HG03097 (cell line): Measurements from ENCODE around the gene SSBP4.

ENCODE experiments used
- ATAC-seq: cut with Tn5 transposase; IDR thresholded peaks from one replicate; pipeline ENCODE4 v1.9.1; 2021; ENCODE audit not compliant: unreplicated experiment, low FRiP score

SSBP4 gene

DNA sequence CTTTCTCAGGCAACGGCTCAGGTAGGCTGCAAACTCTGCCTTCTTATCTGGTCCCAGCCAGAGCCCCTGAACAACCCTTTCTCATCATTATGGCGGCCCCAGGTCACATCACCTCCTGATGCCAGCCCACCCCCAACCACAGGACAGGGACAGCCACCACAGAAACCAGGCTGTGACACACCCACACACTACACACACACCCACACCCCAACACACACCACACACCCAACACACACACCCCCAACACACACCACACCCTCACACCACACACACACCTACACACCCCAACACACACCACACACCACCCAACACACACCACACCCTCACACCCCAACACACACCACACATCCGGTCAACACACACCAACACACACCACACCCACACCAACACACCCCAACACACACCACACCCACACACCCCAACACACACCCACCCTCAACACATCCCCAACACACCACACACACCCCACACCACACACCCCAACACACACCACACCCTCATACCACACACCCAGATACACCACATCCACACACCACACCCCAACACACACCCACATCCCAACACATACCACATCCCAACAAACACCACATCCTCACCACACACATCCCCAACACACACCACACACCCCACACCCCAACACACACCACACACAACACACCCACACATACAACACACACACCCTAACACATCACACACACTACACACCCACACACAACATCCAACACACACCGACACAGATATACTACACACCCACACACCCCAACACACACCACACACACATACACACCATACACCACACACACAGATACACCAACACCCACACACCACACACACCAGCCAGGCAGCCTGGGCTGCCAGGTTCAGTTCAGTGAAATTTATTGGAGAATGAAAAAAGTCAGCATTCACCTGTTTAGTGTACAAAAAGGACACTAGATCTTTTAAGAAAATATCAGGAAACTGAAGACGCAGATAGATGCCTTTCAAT lies 22.9 kb downstream of the SSBP4 start:
- no peak for ATAC-seq

DNA sequence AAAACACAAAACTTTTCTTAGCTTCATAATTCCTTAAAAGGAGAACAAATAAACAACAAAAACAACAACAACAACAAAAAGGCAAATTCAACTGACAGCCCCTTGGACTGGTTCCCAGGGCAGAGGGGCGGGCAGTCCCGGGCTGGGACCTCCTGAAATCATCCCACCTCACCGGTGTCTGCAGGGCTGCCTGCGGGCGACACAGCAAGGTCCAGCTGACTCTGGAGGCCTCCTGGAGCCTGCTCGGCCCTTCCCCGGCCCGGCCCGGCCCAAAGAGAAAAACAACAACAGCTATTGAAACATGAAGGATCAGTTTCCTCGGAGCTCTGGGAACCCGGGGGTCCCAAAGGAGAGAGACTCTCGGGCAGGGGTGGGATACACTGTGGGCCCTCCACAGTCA lies 23.7 kb downstream of the SSBP4 start:
- ATAC-seq = no peak

DNA sequence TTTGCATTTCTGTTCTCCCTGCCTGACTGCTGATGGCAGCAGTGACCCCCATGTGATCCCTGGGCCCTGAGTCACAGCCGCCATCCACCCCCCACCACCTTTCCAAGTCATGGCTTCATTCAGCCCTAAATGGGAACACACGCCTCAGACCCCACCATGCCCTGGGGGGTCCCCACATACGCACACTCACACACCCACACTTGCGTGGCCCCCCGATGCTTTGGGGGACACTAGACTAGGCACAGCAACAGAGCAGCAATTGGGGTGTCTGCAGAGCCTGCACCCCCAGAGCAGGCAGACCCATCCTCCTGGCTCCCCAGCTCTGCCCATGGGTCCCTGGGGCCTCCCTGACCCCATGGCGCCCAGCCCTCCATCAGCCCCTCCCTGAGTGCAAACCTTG lies 24.2 kb downstream of the SSBP4 start:
- ATAC-seq = no peak

DNA sequence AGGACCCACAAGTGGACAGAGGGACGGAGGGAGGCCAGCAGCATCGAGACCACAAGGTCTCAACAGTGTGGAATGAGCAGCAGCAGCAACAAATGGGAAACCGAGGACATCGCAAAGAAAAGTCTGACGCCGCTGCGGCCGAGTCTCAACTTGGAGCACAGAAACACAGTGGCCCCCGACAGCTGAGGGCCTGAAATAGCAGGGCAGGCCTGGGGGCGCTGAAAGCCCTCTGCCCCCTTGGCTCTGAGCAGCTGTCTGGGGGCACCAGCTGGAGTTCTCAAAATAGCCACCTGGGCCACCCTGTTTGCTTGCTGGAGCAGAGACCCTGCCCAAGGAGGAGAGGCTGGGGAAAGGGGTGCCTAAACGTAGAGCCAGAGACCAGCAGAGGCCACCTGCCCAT lies 24.6 kb downstream of the SSBP4 start:
- ATAC-seq = no peak

DNA sequence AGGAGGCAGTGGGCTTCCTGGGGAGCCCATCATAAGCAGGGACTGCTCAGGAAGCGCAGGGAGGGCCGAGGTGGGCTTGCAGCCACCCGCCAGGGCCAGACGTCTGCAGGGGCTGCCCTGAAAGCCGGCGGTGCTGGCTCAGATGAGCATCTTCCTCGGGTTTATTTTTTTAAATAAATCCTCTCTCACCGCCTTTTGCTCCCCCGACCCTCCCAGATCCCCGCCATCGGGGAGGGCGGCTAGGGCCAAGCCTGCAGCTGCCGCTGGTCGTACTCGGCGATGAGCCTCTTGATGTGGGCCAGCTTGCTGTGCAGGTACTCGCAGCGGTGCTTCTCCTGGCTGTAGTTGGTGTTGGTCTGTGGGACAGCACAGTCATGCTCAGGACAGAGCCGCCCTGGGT lies 25.3 kb downstream of the SSBP4 start:
- ATAC-seq = no peak

DNA sequence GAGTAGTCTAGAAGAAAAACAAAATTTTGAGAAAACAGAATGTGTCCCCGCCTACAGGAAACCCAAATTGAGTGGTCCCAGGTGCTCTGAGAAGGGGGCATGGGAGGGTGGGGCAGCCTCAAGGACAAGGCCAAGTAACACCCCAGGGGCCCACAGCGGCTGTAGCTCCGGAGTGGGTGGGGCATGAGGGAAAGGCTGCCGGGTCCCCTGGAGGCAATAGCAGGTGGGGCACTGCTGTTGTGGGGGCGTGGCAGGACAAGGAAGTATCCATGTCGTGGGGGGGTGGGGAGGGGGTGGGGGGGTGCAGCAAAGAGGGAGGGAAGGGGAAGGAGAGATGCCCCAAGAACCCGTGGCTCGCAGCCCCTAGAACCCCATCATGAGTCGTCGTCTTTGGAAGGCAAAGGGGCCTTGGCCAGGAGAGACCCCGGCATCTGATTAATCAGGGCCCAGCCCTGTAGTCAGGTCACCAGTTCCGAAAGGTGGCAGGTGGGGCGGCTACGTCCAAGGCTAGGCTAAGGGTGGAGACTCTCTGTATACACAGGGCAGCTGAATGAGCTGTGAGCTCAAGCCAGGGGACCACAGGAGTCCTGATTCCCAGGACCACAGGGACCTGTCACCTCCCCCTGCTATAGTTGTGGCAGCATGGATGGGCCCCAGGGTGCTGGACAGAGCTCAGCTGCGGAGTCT lies 26.2 kb downstream of the SSBP4 start:
- no peak for ATAC-seq

DNA sequence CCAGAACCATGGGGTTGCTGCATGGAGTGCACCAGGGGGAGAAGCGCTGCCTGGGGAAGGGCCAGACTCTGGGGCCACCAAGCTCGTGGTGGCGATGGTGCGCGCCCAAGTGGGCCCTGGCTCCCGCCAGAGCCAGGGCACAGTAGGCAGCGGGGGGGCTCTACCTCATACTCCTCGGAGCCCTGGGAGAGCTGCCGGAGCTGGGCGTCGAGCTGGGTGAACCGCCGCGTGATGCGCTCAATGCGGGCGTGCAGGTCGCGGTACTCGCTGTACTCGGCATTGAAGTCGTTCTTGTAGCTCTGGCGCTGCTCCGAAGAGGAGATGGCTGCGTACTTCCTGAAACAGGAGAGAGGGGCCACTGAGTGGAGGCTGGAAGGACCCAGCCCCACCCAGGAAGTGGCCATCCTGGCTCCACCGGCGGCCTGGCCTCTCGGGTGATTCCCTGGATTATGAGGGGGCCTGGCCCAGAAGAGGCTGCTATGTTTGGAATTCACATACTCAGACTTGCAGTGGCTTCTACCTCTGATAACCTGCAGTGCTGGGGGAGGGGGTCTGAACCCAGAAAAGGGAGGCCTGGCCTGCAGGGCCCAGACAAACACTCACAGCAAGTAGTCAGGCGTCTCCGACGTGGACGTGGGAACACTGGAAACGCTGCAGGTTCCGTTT lies 27.1 kb downstream of the SSBP4 start:
- ATAC-seq = no peak

DNA sequence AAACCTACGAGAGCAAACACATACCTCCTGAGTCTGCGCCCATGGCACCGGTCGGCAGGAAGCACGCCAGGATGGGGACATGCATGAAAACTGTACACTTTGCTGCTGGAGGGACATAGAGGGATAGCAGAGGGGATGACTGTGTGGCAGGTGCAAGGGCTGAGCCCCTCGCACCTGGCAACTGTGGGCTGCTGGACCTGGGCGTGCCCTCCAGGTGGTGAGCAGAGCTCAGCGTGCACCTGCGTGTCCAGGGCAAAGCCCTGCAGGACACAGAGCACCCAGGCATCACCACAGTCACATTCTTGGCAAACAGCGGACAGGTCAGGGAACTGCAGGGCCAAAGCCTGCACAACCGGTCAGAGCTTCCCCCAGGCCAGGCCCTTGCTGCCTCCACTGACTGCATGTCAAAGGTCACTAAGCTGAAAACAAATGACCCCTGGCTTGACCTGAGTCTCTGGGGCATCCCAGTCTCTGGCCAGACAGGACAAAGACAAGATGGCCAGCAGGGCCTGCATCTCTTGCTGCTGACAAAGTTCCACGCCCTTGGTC lies 27.7 kb downstream of the SSBP4 start:
- ATAC-seq = no peak

DNA sequence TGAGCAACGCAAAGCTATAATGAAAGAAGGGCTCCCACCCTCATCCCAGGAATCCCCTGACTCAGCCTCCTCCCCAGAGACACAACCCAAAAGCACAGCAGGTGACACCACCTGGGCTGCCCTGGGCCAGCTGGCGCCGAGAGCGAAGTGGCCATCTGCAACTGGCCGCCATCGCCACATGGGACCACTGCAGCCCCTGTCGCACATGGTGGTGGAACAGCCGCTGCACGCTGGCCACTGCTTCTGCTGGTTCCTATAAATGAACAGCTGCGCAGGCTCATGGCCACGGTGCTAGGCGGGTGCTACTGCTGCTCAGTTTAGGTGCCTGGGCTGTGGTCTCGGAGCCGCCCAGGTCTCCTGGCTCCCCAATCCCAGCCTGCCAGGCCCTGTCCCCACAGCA lies 30.4 kb downstream of the SSBP4 start:
- ATAC-seq = no peak

DNA sequence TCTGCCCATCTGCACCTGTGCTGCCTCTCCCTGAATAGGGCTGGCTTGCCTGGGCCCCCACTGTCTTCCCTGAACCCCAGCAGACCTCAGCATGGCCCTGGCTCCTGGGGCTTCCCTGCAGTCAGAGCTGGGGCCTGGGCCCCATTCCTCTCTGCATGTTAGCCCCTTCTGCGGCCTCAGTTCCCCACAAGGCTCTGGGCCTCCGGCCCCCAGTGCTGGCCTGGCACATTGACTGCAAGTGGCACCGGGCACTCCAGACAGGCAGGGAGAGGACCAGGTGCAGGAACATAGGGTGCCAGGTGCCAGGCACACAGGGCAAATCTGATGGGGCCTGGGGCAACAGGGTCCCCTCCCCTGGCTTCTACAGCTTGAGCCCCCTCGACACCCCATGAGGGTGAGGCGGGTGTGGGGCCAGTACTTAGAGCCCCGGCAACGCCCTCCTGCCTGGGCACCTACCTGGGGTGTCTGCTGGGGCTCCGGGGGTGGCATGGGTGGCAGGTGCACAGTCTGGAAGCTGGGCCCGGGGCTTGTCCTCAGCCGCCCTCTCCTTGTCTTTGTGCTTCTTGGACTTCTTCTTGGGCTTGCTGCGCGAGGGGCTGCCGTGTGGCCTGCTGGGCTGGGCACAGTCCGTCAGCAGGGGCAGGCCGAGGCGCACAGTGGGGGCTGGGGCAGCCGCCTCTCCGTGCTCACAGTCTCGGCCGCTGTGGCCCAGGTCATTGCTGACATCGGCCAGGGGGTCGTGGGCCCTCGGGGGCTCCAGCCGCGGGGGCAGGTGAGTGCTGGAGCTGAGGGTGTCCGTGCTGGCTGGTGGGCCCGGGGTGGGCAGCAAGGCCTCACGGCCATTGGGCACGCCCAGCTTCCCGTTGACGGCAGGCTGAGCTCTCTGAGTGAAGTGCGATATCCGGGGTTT lies 31.1 kb downstream of the SSBP4 start:
- ATAC-seq = no peak

DNA sequence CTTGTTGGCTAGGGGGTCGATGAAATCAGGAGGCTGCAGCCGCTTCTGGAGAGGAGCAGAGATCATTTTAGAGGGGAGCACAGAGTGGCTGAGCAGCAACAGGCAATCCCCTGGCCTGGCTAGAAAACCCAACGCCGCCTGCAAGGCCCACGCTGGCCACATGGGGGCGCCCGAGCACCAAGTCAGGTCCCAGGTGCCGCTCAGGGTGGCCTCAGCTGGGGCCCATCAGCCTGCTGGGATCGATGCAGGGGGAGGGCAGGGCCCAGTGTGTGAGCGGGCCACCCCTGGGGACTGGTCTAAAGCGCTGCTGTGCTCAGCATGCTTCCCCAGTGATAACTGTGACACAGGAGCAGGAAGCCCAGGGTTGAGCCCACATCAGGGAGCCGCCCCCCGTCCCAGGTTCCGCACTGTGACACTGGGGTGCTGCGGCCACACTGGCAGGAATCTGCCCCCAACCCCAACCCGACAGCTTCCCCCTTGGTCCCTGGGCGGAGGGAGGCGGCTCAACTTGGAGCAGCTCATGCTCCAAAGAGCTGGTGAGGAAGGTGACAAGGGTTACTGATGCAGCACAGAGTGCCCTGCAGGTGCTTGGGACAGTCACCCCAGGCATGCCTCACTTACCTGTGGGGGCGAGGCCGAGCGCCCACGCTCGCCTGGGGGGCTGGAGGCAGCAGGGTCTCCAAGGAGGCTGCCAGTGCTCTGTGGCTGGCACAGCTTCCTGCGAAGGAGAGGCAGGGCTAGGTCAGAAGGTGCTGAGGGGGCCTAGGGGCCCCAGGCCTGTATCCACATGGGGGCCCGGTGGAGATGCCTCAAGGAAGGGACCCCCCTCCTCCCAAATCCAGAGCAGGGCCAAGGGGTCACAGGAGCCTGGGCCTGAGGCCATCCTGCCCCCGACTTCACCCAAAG lies 32.0 kb downstream of the SSBP4 start:
- no peak for ATAC-seq

DNA sequence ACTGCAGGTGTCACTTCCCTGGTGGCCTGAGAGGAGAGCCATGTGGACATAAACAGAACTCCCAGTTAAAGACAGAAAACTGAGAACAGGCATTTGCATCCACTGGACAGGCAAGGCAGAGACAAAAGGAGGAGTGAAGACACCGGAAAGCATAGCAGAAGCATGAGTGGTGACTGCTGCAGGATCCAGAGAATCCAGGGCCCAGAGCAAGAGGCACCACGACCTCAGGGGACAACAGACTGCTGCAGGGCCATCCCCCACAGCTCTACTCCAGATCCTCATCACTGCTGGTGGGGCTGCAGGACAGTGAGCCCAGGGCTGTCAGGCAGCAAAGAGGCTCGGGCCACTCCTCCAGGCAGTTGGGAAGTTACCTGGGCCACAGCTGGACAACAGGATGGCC lies 33.2 kb downstream of the SSBP4 start:
- no peak for ATAC-seq

DNA sequence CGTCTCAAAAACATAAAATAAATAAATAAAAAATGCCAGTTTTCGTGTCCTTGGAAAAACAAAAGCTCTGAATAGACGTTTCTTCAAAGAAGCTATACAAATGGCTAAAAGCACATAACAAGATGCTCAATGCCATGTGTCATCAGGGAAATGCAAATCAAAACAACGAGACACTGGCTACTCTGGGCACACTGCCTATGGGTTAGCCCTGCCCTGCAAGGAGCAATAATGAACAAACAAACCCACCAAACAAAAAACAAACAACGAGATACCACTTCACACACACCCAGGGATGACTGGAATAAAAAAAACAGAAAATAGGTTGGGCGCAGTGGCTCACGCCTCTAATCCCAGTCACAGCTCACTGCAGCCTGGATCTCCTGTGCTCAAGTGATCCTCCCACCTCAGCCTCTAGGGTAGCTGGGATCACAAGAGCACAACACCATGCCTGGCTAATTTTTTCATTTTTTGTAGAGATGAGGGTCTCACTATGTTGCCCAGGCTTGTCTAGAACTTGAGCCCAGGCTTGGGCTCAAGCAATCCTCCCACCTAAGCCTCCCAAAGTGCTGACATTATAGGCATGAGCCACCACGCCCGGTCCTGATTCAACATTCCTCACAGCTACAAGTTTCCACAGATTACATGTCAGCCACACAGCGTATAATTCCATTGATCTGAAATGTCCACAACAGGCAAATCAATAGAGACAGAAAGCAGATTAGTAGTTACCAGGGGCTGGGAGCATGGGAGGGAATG lies 34.2 kb downstream of the SSBP4 start:
- ATAC-seq = no peak

DNA sequence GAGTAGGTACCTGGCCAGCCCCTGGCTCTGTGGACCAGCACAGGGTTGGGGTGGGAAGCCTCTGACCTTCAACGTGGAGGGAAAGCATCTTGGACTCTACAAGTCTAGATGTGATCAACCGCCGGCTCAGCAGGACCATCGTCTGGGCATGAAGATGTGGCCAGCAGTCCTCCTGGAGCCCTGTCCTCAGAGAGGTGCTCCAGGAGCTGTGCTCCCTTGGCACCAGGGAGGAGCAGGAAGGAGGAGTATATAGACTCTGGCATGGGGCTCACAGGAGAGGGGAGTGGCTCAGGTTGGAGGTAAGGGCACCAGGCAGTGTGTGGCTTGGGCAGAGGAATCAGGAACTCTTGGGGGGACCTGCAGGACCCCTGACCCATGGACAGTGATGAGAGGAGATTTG lies 37.1 kb downstream of the SSBP4 start:
- no peak for ATAC-seq

DNA sequence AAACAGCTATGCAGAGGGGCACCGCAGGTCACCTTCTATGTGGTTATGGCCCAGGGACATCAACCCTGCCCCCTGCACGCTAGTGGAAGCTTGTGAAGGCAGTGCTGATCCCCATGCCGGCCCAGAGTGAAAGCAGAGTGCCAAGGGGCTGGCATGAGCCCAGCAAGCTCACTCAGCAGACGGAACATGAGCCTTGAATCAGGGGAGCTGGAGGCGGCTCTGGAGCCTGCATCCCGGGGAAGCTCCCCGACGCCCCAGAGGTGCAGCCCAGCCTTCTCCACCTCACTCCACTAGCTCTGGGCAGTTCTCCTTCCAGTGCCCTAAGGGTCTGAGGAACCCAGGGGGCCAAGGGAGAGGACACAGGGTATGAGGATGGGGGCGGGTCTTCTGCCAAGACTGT lies 37.8 kb downstream of the SSBP4 start:
- no peak for ATAC-seq

DNA sequence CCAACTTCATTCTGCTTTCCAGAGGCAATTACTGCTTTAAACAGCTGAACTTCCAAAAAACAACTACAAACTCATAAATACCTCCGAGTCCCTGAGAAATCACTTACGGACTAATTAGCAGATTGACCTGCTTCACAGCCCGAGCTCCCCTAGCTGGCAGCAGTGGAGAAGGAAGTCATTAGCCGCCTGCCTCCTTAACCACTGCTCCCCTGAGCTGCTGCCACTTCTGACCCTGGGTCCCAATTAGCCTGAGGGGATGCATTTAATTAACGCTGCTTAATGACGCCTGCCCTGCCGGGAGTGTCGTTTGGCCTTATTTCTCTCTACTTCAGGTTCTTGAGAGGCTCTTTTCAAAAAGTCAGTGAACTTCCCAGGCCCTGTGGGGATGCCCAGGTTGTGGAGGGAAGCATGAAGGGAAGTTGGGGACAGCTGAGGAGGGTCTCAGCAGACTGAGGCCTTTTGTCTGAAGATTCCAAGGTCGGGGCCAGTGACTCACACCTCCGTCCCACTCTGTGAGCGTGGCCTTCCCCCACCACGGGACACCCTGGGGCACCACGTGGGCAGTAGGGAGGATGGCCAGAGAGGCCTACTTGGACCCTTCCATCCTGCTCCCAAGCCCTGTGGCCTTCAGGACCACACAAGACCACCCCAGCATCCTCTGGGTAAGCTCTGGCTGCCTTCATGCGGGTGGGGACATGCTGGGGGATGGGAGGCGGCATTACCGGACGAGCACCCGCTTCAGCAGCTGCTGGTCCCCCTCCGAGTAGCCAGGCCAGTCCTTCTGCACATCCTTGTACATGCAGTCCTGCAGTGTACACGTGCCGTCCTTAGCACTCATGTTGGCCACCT lies 38.5 kb downstream of the SSBP4 start:
- ATAC-seq = no peak

DNA sequence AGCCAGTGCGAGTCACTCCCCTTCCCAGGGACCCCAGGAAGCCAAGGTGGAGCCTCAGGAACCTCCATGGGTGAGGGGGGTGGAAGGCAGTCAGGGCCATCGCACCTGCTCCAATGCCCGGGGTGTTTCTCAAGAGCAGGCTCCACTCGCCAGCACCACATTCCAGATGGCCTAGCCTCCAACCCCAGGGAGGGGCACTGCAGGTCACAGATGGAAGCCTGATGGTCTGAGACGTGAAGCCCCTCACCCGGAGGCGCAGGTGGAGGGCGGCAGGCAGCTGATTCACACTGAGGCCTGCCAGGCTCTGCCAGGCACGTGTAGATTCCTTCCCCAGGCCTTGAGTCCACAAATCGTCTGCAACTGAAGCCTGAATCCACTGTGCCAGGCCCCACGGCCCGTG lies 41.7 kb downstream of the SSBP4 start:
- ATAC-seq = no peak

DNA sequence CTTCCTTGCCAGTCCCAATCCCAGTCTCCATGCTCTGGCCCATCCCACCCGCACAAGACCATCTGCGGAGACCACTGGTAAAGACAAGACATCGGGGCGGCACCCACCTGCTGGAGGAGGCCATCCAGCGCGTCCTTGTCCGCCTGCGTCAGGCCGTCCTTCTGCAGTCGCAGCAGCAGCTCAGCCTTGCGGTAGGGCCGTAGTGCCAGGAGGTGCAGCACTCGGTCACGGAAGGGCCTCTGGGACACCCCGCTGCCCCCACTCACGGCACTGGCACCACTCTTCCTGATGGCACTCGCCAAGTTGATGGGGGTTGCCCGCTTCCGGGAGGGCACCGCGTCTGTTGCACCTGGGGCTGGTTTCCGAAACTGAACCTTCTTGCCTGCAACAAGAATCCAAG lies 42.3 kb downstream of the SSBP4 start:
- no peak for ATAC-seq
